ENCODE data around the gene BAHCC1. TPM values are rescaled to one million over a fixed set of nuclear protein-coding genes. Genes with fewer than 3 reads are reported as not detected.

The BAHCC1 gene
- total and polyA plus RNA-seq, 2 of the 8 experiments (the other 6 are each of a cell fraction or from before 2014, with no cell fraction given): 0.26 to 0.58 TPM

- TF ChIP-seq CHD7 (IDR thresholded peaks at IDR 0.05; ENCODE audit: insufficient replicate concordance, low read length): no peak
- TF ChIP-seq NANOG (IDR thresholded peaks at IDR 0.05; ENCODE audit: insufficient read depth, low read depth, low read length, poor library complexity, severe bottlenecking): no peak
- TF ChIP-seq NRF1 (IDR thresholded peaks at IDR 0.05; ENCODE audit: low read depth, low read length): no peak
- no peak for TF ChIP-seq SRF (IDR thresholded peaks at IDR 0.05; ENCODE audit: low read depth, low read length)
- TF ChIP-seq RBBP5 (IDR thresholded peaks at IDR 0.05; ENCODE audit: borderline replicate concordance, low read depth, low read length): no peak
- TF ChIP-seq ATF3 (IDR thresholded peaks at IDR 0.05; ENCODE audit: insufficient read depth, low read depth, low read length): no peak
- no peak for TF ChIP-seq SIN3A (conservative IDR thresholded peaks at IDR 0.05 in 1 of 2, IDR thresholded peaks at IDR 0.05 in 1 of 2; ENCODE audit: low read depth in 1 of 2, low read length in 2 of 2)
- no peak for TF ChIP-seq SP4 (IDR thresholded peaks at IDR 0.05; ENCODE audit: low read length)
- no peak for TF ChIP-seq SIX5 (IDR thresholded peaks at IDR 0.05; ENCODE audit: low read depth, low read length)
Measured at GRCh38 chr17:81419886-81420768, 24.9 kb downstream of the BAHCC1 start (continued).

All from H1 (cell line).